ENCODE data around the gene APLP2. TPM values are rescaled to one million over a fixed set of nuclear protein-coding genes. Genes with fewer than 3 reads are reported as not detected.

The APLP2 gene
- total and polyA plus RNA-seq, 2 experiments from 2014 or later: 322 to 362 TPM

DNA sequence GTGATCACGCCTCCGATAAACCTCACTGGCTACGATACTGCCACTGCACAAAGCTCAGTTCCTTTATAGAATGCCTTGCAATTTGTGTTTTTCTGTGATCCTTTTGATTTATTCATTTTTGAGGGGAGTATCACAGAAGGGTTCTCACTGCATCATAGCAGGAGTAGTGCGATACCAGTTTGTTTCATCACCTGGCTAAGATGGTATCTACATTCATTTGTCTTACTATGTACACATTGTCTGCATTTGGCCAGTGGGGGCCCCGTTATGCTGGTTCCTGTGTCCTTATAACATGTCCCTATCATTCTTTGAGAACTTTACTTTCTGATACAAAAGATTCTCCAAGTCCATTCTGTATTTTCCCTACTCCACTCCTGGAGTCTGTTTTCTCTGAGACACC lies 44.6 kb downstream of the APLP2 start (continued):
- TF ChIP-seq, protein P1, sequence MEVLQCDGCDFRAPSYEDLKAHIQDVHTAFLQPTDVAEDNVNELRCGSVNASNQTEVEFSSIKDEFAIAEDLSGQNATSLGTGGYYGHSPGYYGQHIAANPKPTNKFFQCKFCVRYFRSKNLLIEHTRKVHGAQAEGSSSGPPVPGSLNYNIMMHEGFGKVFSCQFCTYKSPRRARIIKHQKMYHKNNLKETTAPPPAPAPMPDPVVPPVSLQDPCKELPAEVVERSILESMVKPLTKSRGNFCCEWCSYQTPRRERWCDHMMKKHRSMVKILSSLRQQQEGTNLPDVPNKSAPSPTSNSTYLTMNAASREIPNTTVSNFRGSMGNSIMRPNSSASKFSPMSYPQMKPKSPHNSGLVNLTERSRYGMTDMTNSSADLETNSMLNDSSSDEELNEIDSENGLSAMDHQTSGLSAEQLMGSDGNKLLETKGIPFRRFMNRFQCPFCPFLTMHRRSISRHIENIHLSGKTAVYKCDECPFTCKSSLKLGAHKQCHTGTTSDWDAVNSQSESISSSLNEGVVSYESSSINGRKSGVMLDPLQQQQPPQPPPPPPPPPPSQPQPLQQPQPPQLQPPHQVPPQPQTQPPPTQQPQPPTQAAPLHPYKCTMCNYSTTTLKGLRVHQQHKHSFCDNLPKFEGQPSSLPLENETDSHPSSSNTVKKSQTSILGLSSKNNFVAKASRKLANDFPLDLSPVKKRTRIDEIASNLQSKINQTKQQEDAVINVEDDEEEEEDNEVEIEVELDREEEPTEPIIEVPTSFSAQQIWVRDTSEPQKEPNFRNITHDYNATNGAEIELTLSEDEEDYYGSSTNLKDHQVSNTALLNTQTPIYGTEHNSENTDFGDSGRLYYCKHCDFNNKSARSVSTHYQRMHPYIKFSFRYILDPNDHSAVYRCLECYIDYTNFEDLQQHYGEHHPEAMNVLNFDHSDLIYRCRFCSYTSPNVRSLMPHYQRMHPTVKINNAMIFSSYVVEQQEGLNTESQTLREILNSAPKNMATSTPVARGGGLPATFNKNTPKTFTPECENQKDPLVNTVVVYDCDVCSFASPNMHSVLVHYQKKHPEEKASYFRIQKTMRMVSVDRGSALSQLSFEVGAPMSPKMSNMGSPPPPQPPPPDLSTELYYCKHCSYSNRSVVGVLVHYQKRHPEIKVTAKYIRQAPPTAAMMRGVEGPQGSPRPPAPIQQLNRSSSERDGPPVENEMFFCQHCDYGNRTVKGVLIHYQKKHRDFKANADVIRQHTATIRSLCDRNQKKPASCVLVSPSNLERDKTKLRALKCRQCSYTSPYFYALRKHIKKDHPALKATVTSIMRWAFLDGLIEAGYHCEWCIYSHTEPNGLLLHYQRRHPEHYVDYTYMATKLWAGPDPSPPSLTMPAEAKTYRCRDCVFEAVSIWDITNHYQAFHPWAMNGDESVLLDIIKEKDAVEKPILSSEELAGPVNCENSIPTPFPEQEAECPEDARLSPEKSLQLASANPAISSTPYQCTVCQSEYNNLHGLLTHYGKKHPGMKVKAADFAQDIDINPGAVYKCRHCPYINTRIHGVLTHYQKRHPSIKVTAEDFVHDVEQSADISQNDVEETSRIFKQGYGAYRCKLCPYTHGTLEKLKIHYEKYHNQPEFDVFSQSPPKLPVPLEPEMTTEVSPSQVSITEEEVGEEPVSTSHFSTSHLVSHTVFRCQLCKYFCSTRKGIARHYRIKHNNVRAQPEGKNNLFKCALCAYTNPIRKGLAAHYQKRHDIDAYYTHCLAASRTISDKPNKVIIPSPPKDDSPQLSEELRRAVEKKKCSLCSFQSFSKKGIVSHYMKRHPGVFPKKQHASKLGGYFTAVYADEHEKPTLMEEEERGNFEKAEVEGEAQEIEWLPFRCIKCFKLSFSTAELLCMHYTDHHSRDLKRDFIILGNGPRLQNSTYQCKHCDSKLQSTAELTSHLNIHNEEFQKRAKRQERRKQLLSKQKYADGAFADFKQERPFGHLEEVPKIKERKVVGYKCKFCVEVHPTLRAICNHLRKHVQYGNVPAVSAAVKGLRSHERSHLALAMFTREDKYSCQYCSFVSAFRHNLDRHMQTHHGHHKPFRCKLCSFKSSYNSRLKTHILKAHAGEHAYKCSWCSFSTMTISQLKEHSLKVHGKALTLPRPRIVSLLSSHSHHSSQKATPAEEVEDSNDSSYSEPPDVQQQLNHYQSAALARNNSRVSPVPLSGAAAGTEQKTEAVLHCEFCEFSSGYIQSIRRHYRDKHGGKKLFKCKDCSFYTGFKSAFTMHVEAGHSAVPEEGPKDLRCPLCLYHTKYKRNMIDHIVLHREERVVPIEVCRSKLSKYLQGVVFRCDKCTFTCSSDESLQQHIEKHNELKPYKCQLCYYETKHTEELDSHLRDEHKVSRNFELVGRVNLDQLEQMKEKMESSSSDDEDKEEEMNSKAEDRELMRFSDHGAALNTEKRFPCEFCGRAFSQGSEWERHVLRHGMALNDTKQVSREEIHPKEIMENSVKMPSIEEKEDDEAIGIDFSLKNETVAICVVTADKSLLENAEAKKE (CRISPR knock-in tag; IDR thresholded peaks at IDR 0.05): no peak
- TF ChIP-seq, protein P2, sequence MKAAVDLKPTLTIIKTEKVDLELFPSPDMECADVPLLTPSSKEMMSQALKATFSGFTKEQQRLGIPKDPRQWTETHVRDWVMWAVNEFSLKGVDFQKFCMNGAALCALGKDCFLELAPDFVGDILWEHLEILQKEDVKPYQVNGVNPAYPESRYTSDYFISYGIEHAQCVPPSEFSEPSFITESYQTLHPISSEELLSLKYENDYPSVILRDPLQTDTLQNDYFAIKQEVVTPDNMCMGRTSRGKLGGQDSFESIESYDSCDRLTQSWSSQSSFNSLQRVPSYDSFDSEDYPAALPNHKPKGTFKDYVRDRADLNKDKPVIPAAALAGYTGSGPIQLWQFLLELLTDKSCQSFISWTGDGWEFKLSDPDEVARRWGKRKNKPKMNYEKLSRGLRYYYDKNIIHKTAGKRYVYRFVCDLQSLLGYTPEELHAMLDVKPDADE (IDR thresholded peaks at IDR 0.05): no peak
- no peak for TF ChIP-seq EZH2phosphoT487 (IDR thresholded peaks at IDR 0.05; ENCODE audit: unreplicated experiment)
- TF ChIP-seq CREB1 (CRISPR knock-in tag; IDR thresholded peaks at IDR 0.05; ENCODE audit: low read depth): no peak
- no peak for TF ChIP-seq JUNB (IDR thresholded peaks at IDR 0.05; ENCODE audit: unreplicated experiment)

DNA sequence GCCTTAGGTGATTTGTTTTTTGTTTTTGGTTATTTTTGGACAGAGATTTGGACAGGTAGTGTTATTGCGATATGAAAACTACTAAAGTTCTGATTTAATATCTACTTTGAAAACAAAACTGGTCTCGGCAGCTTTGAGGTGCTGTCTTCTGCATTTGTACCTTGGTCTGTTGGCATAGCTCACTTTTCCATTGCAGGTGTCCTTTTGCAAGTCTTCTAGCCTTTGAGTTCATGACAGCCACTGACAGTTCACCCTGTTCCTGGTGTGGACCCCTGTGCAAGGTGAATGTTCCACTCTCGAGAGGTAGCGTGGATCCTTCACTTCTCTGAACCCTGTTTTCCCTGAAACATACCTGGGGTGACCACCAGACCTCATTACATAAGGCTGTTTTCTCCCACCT lies 45.0 kb downstream of the APLP2 start:
- H3K36me3 Mint-ChIP-seq (ENCODE audit: low read depth): peaks cover 28% of the 10 kb centered on the region
- H3K4me3 Mint-ChIP-seq: no peak overlapping the region
- no peak for DNase-seq (ENCODE audit: low spot score)
- no peaks in the 10 kb centered on the region for H3K27me3 ChIP-seq (ENCODE audit: insufficient read depth)
- H3K4me2 ChIP-seq: no peak overlapping the region
- H3K79me2 ChIP-seq (replicated peaks; ENCODE audit: insufficient read depth): peaks cover 29% of the 10 kb centered on the region
- no peak for ATAC-seq
- peaks cover 13% of the 10 kb centered on the region; the same call in 2 of the 3 replicates for H3K4me1 Mint-ChIP-seq
- no peaks in the 10 kb centered on the region for H3K9me2 ChIP-seq (ENCODE audit: insufficient read depth)
- peaks cover 24% of the 10 kb centered on the region for H4K20me1 ChIP-seq (replicated peaks; ENCODE audit: insufficient read depth)
- no peak overlapping the region for H3K4me3 ChIP-seq
- peaks cover 17% of the 10 kb centered on the region for H3K36me3 ChIP-seq (ENCODE audit: insufficient read depth)
- no peak for TF ChIP-seq ZNF114 (CRISPR knock-in tag; IDR thresholded peaks at IDR 0.05)
- H3K27ac ChIP-seq (ENCODE audit: low read depth): peak overlapping the region; percentile 60
- peaks cover 13% of the 10 kb centered on the region for H3K4me1 ChIP-seq (ENCODE audit: insufficient read depth)
- H2AFZ ChIP-seq: no peak overlapping the region
- no peaks in the 10 kb centered on the region for H3F3A ChIP-seq (replicated peaks; ENCODE audit: low read depth)
- peak overlapping the region; percentile 43 for H3K27ac Mint-ChIP-seq
- H3K27me3 Mint-ChIP-seq (ENCODE audit: insufficient read depth, low read depth, poor library complexity): peaks cover 4% of the 10 kb centered on the region
- no peaks in the 10 kb centered on the region for H3K9me3 Mint-ChIP-seq

Data from GM23338 (cell line).